BLaER1 treated with 17β-estradiol and CSF1 and Interleukin-3, amounts not matched to agents 10 nM and 100 nM (cell line): ENCODE results near the gene ZBTB24.

Experiments used
- H3K27ac ChIP-seq, 11 experiments: shearing (Covaris generic); formaldehyde crosslinking; 2 replicates each; pipeline ENCODE4 v1.8.1; 2022
- H3K27me3 ChIP-seq, 11 experiments: shearing (Covaris generic); formaldehyde crosslinking; 2 replicates each; pipeline ENCODE4 v1.8.1; 2022
- H3K36me3 ChIP-seq, 11 experiments: shearing (Covaris generic); formaldehyde crosslinking; 2 replicates each; pipeline ENCODE4 v1.8.1; 2022
- H3K4me1 ChIP-seq, 10 experiments: shearing (Covaris generic); formaldehyde crosslinking; 2 replicates each; pipeline ENCODE4 v1.8.1; 2022
- H3K4me2 ChIP-seq, 11 experiments: shearing (Covaris generic); formaldehyde crosslinking; 2 replicates each; pipeline ENCODE4 v1.8.1; 2022
- H3K4me3 ChIP-seq, 10 experiments: shearing (Covaris generic); formaldehyde crosslinking; 2 replicates each; pipeline ENCODE4 v1.8.1; 2022
- H3K9ac ChIP-seq, 11 experiments: shearing (Covaris generic); formaldehyde crosslinking; 2 replicates each; pipeline ENCODE4 v1.8.1; 2022
- H3K9me3 ChIP-seq, 11 experiments: shearing (Covaris generic); formaldehyde crosslinking; replicated peaks in 1 of 11; 2 replicates each; pipeline ENCODE4 v1.8.1; 2022
- H4K20me1 ChIP-seq, 11 experiments: shearing (Covaris generic); formaldehyde crosslinking; 2 replicates each; pipeline ENCODE4 v1.8.1; 2022
- Cebpa-rat ChIP-seq, 11 experiments: shearing (Covaris generic); IDR thresholded peaks; 2 replicates each; pipeline ENCODE4 v1.8.1; 2022

Gene ZBTB24

DNA sequence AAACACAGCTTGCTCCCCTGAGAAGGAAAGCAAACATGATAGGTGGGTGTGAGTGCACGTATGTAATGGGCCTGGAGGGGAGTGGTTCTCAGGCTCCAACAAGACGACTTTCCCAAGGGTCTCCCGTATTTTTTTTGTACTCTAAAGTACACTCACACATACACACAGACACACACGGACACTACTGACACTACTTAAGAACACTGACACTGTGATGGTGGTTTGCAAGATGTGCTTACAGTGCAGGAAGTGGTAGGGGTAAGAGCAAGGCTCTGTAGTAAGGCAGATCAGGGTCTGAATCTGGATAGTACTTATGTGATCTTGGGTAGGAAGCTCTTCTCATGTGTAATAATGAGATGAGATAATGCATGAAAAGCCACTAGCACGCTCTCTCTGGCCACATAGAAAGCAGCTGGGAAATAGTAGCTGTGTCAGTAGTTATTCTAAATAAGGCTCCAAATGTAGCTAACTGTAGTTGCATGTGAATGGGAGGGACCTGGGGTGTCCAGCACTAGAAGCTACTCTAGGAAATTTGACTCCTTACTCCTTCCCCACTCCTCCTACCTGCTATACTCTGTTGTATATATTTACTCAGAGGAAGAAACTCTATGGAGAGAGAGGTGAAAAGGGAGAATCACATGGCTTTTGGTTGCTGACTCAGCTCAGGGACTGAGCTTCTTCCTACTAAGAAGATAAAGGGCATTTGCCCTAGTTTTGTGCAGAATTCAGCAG lies 8.4 kb upstream of the ZBTB24 start:
- Histone ChIP-seq H3K27me3 (no peaks in the 10 kb centered on the region), H3K4me1 (peaks cover 26 to 39% (median 32%) of the 10 kb centered on the region in 10 experiments), H3K27ac (peak overlapping the region in 7 of 11 experiments; percentile 4 to 55 (median 23); a peak in 10 of 22 replicates), H3K36me3 (no peaks in the 10 kb centered on the region), H3K9me3 (no peaks in the 10 kb centered on the region), H3K9ac (peak overlapping the region in 2 of 11 experiments; percentile 15 to 20; a peak in 1 of 22 replicates), H4K20me1 (no peaks in the 10 kb centered on the region), H3K4me3 (no peak overlapping the region), H3K4me2 (peak overlapping the region; percentile 34 to 82 (median 63))
- no peak for TF ChIP-seq Cebpa-rat (IDR thresholded peaks at IDR 0.05)

DNA sequence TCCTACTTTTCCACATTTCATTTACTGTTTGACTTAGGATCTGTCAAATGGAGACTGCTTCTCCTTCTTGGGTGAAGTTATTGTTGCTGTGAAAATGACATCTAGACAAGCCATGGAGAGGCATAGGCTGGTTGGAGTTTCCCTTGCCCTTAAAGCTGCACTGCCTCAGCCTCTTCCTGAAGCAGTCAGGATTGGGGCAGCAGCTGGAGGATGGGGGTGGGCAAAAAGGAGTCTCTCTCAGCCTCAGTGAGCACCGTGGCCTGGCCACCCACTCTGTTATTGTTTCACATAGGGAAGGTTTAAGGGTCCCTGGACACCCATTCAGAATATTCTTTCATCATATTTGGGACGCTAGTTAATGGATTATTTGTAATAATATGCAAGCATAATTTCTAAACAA lies 7.7 kb upstream of the ZBTB24 start:
- no peak for TF ChIP-seq Cebpa-rat (IDR thresholded peaks at IDR 0.05)
- Histone ChIP-seq H3K4me3 (no peak overlapping the region), H4K20me1 (no peaks in the 10 kb centered on the region), H3K9ac (no peak overlapping the region; a peak in 1 of 22 replicates), H3K4me2 (peak overlapping the region; percentile 34 to 82 (median 63)), H3K9me3 (no peaks in the 10 kb centered on the region), H3K27me3 (no peaks in the 10 kb centered on the region), H3K27ac (peak overlapping the region in 2 of 11 experiments; percentile 23 to 49; a peak in 1 of 22 replicates), H3K36me3 (no peaks in the 10 kb centered on the region), H3K4me1 (peaks cover 26 to 39% (median 32%) of the 10 kb centered on the region in 10 experiments)

DNA sequence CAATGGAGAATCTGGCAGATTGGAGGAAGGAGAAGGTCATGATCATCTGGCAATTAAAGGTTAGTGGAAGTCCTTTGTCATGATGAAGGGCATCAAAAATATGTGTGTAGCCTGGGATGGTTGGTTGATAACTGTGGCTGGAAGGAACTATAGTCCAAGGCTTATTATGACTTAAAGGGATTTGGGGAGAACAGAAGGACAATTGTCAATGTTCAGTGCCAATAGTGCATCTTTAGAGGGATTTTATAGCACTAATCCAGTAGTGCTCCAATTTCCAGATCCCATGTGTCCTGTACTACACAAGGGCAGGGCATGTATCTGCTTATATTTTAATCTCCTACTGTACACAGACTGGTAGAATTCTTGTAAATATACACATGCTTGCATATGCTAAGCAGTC lies 5.0 kb upstream of the ZBTB24 start:
- TF ChIP-seq Cebpa-rat (IDR thresholded peaks at IDR 0.05) = no peak
- Histone ChIP-seq H3K27me3 (0 out of 22 replicates have a peak, but pooled peaks cover 0 to 2% (median 0%) of the 10 kb centered on the region in 11 experiments), H3K27ac (no peak overlapping the region), H4K20me1 (no peaks in the 10 kb centered on the region), H3K36me3 (no peaks in the 10 kb centered on the region), H3K4me2 (no peak overlapping the region), H3K9ac (no peak overlapping the region), H3K4me1 (peaks cover 21 to 35% (median 30%) of the 10 kb centered on the region in 10 experiments), H3K9me3 (no peaks in the 10 kb centered on the region), H3K4me3 (no peak overlapping the region)

DNA sequence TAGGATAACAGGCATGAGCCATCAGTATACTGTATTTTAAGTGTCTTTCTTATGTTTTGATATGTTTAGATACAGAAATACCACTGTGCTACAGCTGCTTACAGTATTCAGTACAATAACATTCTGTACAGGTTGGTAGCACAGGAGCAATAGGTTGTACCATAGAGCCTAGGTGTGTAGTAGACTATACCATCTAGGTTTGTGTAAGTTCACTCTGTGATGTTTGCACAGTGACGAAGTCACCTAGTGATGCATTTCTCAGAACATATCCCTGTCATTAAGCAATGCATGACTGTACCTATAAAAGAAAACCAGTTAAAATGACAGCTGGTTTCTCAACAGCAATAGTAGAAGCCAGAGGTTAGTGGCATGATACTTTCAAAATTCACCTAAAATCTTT lies 3.0 kb upstream of the ZBTB24 start:
- peaks cover 0 to 11% (median 2%) of the 10 kb centered on the region in 11 experiments; a peak in 10 of 22 replicates for H4K20me1 ChIP-seq
- H3K9ac ChIP-seq = no peak overlapping the region
- peaks cover 6 to 10% (median 8%) of the 10 kb centered on the region in 11 experiments; a peak in 21 of 22 replicates for H3K36me3 ChIP-seq

GRCh38 chr6:109485266-109485935 lies 2.4 kb upstream of the ZBTB24 start:
- Histone ChIP-seq H3K4me1 (peaks cover 21 to 33% (median 29%) of the 10 kb centered on the region in 10 experiments), H4K20me1 (peaks cover 0 to 18% (median 9%) of the 10 kb centered on the region in 11 experiments; a peak in 14 of 22 replicates), H3K9ac (no peak overlapping the region), H3K4me2 (no peak overlapping the region), H3K9me3 (no peaks in the 10 kb centered on the region; a peak in 2 of 22 replicates), H3K27me3 (0 out of 22 replicates have a peak, but pooled peaks cover 0 to 2% (median 0%) of the 10 kb centered on the region in 11 experiments), H3K27ac (no peak overlapping the region), H3K4me3 (no peak overlapping the region), H3K36me3 (peaks cover 12 to 17% (median 15%) of the 10 kb centered on the region in 11 experiments; a peak in 21 of 22 replicates)
- no peak for TF ChIP-seq Cebpa-rat (IDR thresholded peaks at IDR 0.05)

More for the DNA sequence above, 3.0 kb upstream of the ZBTB24 start:
- Histone ChIP-seq H3K9me3 (no peaks in the 10 kb centered on the region), H3K4me2 (no peak overlapping the region), H3K4me1 (peaks cover 21 to 33% (median 29%) of the 10 kb centered on the region in 10 experiments), H3K27me3 (0 out of 22 replicates have a peak, but pooled peaks cover 0 to 2% (median 0%) of the 10 kb centered on the region in 11 experiments), H3K4me3 (no peak overlapping the region), H3K27ac (no peak overlapping the region)
- no peak for TF ChIP-seq Cebpa-rat (IDR thresholded peaks at IDR 0.05)

DNA sequence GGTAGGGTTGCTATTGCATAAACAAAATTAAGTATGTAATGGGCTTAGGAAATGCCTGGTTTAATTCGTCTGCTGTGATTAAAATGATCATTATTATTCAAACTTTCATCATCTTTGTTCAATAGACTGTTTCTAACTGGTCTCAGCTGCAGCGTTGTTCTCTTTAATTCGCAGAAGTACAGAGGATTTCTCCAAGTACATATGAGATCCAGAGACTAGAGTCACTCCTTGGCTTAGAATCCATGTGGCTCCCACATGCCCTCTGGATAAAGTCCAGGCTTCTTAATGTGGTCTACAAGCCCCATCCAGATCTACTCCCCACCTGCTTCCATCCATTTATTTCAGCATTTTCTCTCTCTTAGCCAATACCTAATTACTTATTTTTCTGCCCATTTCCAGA lies 1.1 kb upstream of the ZBTB24 start:
- Histone ChIP-seq H3K9me3 (peaks cover 0 to 4% (median 0%) of the 10 kb centered on the region in 11 experiments; a peak in 4 of 22 replicates), H3K9ac (peak overlapping the region in 3 of 11 experiments; percentile 63 to 65 (median 65); a peak in 6 of 22 replicates), H3K4me3 (peak overlapping the region in 4 of 10 experiments; percentile 53 to 68 (median 56); a peak in 2 of 20 replicates), H4K20me1 (peaks cover 0 to 30% (median 22%) of the 10 kb centered on the region in 11 experiments; a peak in 17 of 22 replicates), H3K36me3 (peaks cover 18 to 29% (median 27%) of the 10 kb centered on the region in 11 experiments; a peak in 21 of 22 replicates), H3K4me2 (peak overlapping the region; percentile 61 to 93 (median 78); a peak in 19 of 22 replicates), H3K27ac (no peak overlapping the region), H3K4me1 (peaks cover 31 to 41% (median 37%) of the 10 kb centered on the region in 10 experiments), H3K27me3 (0 out of 22 replicates have a peak, but pooled peaks cover 0 to 2% (median 0%) of the 10 kb centered on the region in 11 experiments)
- TF ChIP-seq Cebpa-rat (IDR thresholded peaks at IDR 0.05) = no peak

GRCh38 chr6:109483735-109484057 lies 677 bp upstream of the ZBTB24 start:
- no peak for TF ChIP-seq Cebpa-rat (IDR thresholded peaks at IDR 0.05)
- Histone ChIP-seq H3K4me3 (peak overlapping the region; percentile 49 to 68 (median 56); a peak in 19 of 20 replicates), H3K36me3 (peaks cover 18 to 33% (median 31%) of the 10 kb centered on the region in 11 experiments; a peak in 21 of 22 replicates), H4K20me1 (peaks cover 0 to 34% (median 26%) of the 10 kb centered on the region in 11 experiments; a peak in 20 of 22 replicates), H3K4me1 (peaks cover 35 to 45% (median 41%) of the 10 kb centered on the region in 10 experiments), H3K27me3 (0 out of 22 replicates have a peak, but pooled peaks cover 0 to 2% (median 0%) of the 10 kb centered on the region in 11 experiments), H3K9ac (peak overlapping the region; percentile 37 to 70 (median 63); a peak in 17 of 22 replicates), H3K9me3 (peaks cover 0 to 4% (median 0%) of the 10 kb centered on the region in 11 experiments; a peak in 4 of 22 replicates), H3K27ac (peak overlapping the region in 1 of 11 experiments; percentile 42; a peak in 1 of 22 replicates), H3K4me2 (peak overlapping the region; percentile 61 to 93 (median 78); a peak in 21 of 22 replicates)

GRCh38 chr6:109480993-109481480 lies 2.0 kb downstream of the ZBTB24 start:
- H3K36me3 ChIP-seq = peaks cover 38 to 59% (median 57%) of the 10 kb centered on the region in 11 experiments
- H3K4me3 ChIP-seq = peak overlapping the region in 9 of 10 experiments; percentile 17 to 98 (median 95); a peak in 16 of 20 replicates
- H3K27ac ChIP-seq = peak overlapping the region in 6 of 11 experiments; percentile 96 to 99 (median 98); a peak in 11 of 22 replicates
- H3K9me3 ChIP-seq = peaks cover 0 to 4% (median 0%) of the 10 kb centered on the region in 11 experiments; a peak in 4 of 22 replicates
- 0 out of 22 replicates have a peak, but pooled peaks cover 0 to 2% (median 0%) of the 10 kb centered on the region in 11 experiments for H3K27me3 ChIP-seq
- H3K4me1 ChIP-seq = peaks cover 52 to 69% (median 65%) of the 10 kb centered on the region in 10 experiments
- peak overlapping the region in 6 of 11 experiments; percentile 10 to 99 (median 98); a peak in 9 of 22 replicates for H3K9ac ChIP-seq
- no peak for TF ChIP-seq Cebpa-rat (IDR thresholded peaks at IDR 0.05)
- peaks cover 19 to 60% (median 52%) of the 10 kb centered on the region in 11 experiments; a peak in 21 of 22 replicates for H4K20me1 ChIP-seq
- H3K4me2 ChIP-seq = peak overlapping the region; percentile 66 to 97 (median 88)
